ENCODE results near the gene NMBR. TPM values are rescaled to one million over a fixed set of nuclear protein-coding genes. Genes with fewer than 3 reads are reported as not detected.

NMBR gene
- total and polyA plus RNA-seq, 8 donors: 0.12 TPM; not detected in 7

DNA sequence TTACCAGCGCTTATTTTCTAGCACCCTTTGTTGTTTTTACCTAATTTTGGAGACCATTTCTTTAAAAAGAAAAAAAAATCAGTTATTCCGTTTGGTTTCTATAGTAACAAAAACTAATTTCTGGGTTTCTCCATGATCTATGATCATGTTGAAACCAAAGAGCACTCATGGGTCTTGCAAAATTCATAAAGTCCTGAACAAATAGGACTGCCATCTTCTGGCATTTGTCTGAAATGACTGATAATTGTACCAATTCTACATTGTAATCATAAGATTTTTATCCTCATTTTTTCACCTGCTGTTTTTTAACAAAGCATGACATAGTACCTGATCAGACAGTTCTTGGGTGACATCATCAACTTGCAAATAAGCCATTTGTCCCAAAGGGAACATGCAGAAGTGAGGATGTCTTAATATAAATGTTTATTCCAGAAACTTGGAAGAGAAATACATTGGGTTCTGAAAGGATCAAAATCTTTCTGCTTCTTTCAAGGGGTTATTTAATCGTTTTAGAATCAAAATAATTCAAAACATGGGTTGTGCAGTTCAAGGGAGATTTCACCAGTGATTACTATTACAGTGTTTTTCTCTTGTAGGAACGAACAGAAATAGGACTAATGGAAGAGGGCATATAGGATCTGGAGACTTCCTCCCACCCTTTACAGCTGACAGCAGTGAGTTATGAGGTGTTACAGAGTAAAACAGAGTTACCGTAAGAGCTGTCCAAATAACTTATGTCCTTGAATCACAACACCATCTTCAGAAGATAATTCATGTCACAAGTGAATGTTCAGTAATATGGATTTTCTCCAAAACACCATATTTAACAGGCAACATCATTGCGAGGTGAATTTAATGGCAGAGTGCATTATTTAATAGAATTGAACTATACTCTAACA, 101.3 kb downstream of the NMBR start:
- TF ChIP-seq, protein P1, sequence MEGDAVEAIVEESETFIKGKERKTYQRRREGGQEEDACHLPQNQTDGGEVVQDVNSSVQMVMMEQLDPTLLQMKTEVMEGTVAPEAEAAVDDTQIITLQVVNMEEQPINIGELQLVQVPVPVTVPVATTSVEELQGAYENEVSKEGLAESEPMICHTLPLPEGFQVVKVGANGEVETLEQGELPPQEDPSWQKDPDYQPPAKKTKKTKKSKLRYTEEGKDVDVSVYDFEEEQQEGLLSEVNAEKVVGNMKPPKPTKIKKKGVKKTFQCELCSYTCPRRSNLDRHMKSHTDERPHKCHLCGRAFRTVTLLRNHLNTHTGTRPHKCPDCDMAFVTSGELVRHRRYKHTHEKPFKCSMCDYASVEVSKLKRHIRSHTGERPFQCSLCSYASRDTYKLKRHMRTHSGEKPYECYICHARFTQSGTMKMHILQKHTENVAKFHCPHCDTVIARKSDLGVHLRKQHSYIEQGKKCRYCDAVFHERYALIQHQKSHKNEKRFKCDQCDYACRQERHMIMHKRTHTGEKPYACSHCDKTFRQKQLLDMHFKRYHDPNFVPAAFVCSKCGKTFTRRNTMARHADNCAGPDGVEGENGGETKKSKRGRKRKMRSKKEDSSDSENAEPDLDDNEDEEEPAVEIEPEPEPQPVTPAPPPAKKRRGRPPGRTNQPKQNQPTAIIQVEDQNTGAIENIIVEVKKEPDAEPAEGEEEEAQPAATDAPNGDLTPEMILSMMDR (IDR thresholded peaks at IDR 0.05): no peak
- peaks cover 0 to 4% (median 0%) of the 10 kb centered on the region in 4 donors for H3K27me3 ChIP-seq
- intact Hi-C loops (cut with DNase I): no loop called here
- 35 to 44% methylated on average over 6 of the region's 6 CpGs for WGBS, 2 donors
- FAIRE-seq (no peak), ATAC-seq (no peak), DNase-seq (no peak)
- no peaks in the 10 kb centered on the region for H3K9me3 ChIP-seq
- H3K4me1 ChIP-seq: no peaks in the 10 kb centered on the region
- no peak overlapping the region for H3K4me3 ChIP-seq
- H3K36me3 ChIP-seq: no peaks in the 10 kb centered on the region
- no peak overlapping the region for H3K27ac ChIP-seq

DNA sequence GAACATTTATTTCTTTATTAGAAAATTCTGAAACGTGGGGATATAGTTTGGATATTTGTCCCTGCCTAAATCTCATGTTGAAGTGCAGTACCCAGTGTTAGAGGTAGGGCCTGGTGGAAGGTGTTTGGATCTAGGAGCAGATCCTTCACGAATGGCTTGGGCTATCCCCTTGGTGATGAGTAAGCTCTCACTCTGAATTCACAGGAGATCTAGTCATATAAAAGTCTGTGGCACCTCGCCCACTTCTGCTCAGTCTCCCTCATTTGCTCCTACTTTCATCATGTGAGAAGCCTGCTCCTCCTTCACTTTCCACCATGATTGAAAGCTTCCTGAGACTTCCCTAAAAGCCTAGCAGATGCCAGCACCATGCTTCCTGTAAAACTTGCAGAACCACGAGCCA, 111.0 kb downstream of the NMBR start:
- Histone ChIP-seq H3K27ac (no peak overlapping the region), H3K4me3 (no peak overlapping the region), H3K27me3 (no peaks in the 10 kb centered on the region), H3K36me3 (no peaks in the 10 kb centered on the region), H3K4me1 (no peaks in the 10 kb centered on the region), H3K9me3 (no peaks in the 10 kb centered on the region)
- ATAC-seq: no peak
- DNase-seq: no peak
- WGBS, 2 donors: 49 to 61% methylated on average over 4 of the region's 4 CpGs
- intact Hi-C loops (cut with DNase I): no loop called here
- TF ChIP-seq, protein P1 (IDR thresholded peaks at IDR 0.05): no peak
- no peak for FAIRE-seq

DNA sequence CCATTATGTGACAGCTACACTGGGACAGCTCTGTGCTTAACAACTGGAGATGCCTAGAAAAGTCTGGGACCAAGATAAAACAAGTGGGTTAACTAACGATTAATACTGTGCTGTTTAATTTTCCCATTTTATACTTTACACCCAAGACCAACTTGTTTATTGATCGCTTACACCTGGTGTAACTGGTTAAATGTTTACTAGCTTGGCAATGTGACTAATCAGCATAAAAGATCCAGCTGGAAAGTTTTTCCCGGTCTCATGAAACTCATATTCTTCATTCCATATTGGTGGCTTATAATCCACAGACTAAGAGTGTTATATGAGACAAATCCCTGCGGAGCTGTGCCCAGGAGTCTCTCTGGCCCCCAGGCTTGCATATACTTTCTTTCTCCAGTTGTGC, 115.9 kb downstream of the NMBR start:
- no peaks in the 10 kb centered on the region for H3K9me3 ChIP-seq
- H3K4me1 ChIP-seq: no peaks in the 10 kb centered on the region
- TF ChIP-seq, protein P1 (IDR thresholded peaks at IDR 0.05): no peak
- peak in 1 of 4 donors; percentile 12 for ATAC-seq
- no peak overlapping the region for H3K27ac ChIP-seq
- no peaks in the 10 kb centered on the region for H3K27me3 ChIP-seq
- no peak for DNase-seq
- no peak for FAIRE-seq
- 18 to 22% methylated on average over 4 of the region's 4 CpGs for WGBS, 2 donors
- intact Hi-C loops (cut with DNase I): no loop called here
- H3K36me3 ChIP-seq: no peaks in the 10 kb centered on the region
- H3K4me3 ChIP-seq: no peak overlapping the region

DNA sequence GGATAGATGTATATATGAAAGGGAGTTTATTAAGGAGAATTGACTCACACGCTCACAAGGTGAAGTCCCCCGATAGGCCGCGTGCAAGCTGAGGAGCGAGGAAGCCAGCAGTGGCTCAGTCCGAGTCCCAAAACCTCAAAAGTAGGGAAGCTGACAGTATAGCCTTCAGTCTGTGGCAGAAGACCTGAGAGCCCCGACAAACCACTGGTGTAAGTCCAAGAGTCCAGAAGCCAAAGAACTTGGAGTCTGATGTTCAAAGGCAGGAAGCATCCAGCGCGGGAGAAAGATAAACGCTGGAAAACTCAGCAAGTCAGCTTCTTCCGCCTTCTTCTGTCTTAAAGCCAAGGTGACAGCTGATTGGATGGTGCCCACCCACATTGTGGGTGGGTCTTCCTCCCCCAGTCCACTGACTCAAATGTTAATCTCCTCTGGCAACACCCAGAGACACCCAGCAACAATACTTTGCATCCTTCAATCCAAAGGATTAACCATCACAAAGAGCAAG, 116.8 kb downstream of the NMBR start:
- intact Hi-C loops (cut with DNase I): no loop called here
- FAIRE-seq: no peak
- WGBS, 2 donors: 71 to 77% methylated on average over 11 of the region's 11 CpGs

More for the DNA sequence above, 116.8 kb downstream of the NMBR start:
- Histone ChIP-seq H3K27ac (no peak overlapping the region), H3K4me1 (no peaks in the 10 kb centered on the region), H3K4me3 (no peak overlapping the region), H3K9me3 (no peaks in the 10 kb centered on the region), H3K27me3 (no peaks in the 10 kb centered on the region), H3K36me3 (no peaks in the 10 kb centered on the region)
- ATAC-seq: no peak
- DNase-seq: no peak
- TF ChIP-seq, protein P1 (IDR thresholded peaks at IDR 0.05): no peak

Data from pancreas (tissue), 10 donors.